Limb (tissue), 2 donors: ENCODE results near the gene OPRM1.

ENCODE experiments used
- DNase-seq, 2 donors: peaks; one replicate each; pipeline ENCODE4 v3.0.0-alpha.2; 2016; ENCODE audit errors: extremely low spot score in 2 of 2

OPRM1 gene

GRCh38 chr6:154202958-154203357 lies 163.9 kb downstream of the OPRM1 start:
- DNase-seq, result no peak

DNA sequence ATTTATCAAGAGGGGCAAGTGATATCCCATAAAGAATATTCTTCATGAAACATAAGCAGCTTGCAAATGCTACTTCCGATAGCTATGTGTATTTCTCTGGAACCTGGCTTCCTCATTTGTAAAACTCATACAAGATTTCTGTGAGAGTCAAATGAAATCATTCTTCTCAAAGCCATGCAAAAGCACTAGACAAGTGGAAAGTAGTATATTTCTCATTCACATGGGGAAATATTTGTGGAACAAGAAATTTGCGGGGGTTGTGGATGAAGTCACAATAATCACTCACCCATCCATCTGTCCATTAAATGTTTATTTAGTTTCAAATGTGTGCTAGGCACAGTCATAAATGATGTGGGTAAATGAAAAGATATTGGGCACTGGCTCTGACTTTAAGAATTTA lies 167.1 kb downstream of the OPRM1 start:
- no peak for DNase-seq

- no peak for DNase-seq
These were observed 168.0 kb downstream of the OPRM1 start for GRCh38 chr6:154206996-154207395.

DNA sequence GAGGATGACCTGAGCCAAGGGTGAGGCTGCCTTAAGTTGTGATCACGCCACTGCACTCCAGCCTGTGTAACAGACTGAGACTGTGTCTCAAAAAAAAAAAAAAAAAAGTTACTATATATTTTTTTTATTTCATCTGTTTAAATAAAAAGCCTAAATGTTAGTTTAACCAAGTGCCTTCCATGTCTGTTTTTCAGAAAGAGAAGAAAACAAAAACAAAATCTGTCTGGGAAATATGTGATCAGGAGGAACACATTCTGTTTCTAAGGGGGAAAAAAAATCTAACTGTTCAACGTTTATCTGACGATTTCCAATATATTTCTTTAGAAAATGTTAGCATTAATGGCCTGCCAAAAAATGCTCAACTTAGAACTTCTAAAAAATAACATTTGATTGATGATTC lies 170.5 kb downstream of the OPRM1 start:
- no peak for DNase-seq

GRCh38 chr6:154210678-154211077 lies 171.6 kb downstream of the OPRM1 start:
- DNase-seq, result no peak

DNA sequence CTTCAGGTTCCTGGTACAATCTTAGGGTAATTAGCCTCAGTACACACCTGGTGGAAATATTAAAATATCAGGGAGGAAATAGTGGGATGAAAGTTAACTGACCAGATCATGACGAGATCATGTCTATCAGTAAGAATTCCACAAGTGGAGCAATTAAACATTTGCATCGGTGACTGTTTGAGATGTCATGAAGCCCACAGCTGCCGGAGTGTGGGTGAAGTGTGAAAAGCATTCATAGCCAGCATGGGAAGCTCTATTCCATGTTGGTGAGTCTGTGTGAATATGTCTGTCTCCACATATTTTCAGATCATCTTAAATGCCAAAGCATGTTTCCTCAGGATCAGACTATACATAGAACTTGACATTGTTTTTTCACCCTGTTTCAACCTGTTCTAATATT lies 174.7 kb downstream of the OPRM1 start:
- DNase-seq, result no peak

DNA sequence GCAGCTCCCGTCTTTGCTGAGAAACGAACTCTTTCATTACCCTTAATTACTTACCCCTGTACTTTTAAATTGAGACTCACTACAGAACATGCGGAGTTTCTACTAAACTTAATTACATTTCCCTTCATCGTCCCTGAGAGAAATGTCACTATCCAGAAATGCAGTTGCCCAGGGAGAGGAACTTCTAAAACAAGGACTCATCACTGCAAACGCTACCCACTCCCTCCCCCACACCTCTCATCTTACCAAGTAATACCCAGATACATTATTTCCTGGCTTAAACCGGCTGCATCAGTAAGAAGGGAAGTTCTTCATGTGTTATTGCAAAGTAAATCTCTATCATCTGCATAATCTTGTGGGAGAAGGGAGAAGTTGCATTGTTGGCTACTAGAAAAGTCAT lies 179.3 kb downstream of the OPRM1 start:
- DNase-seq, result no peak

GRCh38 chr6:154218787-154219186 lies 179.7 kb downstream of the OPRM1 start:
- DNase-seq, result no peak

GRCh38 chr6:154219250-154219649 lies 180.2 kb downstream of the OPRM1 start:
- no peak for DNase-seq

- DNase-seq, result no peak
These were observed 183.7 kb downstream of the OPRM1 start for GRCh38 chr6:154222716-154223115.

DNA sequence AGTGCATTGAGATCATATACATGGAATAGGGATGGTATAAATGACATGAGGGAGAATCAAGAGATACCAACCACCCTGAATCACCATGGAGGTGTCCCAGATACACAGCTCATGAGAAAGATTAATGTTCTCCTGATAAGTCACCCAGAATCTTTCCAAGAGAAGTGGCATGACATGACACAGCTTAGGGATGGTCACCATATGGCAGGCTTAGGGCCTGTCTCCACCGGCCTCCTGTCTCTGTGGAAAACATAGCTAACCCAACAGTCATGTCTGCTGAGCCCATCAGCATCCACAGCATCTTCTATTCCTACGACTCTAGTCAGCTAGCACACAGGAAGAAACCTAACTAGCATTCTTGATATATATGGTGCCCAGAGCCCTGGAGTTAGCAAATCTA lies 184.3 kb downstream of the OPRM1 start:
- DNase-seq, result no peak

- no peak for DNase-seq
These were observed 187.4 kb downstream of the OPRM1 start for GRCh38 chr6:154226461-154226860.

DNA sequence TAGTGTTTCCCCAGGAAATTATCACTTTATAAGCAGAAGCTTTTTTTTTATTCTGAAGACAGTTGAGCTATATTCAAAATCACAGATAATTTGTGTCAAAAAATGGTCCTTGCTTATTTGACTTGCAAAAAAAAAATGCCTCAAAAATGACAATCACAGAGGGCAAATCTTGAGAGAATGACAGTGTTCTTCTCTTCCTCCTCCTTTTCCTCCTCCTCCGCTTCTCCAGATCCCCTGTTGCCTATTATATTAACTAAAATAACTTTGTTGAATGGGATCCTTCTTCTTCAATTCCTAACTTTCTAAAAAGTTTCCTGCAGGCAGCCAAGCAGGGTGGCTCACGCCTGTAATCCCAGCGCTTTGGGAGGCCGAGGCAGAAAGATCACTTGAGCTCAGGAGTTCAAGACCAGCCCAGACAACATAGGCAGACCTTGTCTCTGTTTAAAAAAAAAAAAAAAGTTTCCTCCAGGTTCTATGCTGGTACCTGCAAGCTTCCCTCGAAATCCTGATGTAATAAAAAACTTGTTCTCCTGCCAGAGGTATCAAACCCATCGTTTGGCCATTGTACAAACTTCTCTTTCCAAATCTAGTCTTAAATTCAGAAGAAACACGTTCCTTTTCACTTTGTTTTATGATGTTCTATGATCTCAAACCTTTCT lies 189.0 kb downstream of the OPRM1 start:
- no peak for DNase-seq

GRCh38 chr6:154228521-154228905 lies 189.5 kb downstream of the OPRM1 start:
- no peak for DNase-seq

GRCh38 chr6:154229786-154230185 lies 190.7 kb downstream of the OPRM1 start:
- no peak for DNase-seq

DNA sequence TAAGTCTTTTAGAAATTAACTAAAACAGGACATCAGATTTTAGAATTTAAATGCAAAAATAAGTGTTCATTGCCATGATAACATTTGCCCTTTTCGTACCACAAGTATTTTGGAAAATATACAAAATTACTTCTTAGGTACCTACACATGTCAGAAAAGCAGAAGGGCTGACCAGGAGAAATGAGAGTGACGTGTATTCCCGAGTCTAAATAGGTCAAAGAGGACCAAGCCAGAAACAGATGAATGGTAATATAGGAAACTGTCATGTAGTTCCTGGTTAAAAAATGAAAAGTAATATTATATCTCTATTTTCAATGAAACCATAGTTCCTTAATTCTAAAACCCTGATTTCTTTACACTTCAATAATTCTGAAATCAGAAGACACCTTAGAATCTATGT lies 191.4 kb downstream of the OPRM1 start:
- DNase-seq, result no peak

DNA sequence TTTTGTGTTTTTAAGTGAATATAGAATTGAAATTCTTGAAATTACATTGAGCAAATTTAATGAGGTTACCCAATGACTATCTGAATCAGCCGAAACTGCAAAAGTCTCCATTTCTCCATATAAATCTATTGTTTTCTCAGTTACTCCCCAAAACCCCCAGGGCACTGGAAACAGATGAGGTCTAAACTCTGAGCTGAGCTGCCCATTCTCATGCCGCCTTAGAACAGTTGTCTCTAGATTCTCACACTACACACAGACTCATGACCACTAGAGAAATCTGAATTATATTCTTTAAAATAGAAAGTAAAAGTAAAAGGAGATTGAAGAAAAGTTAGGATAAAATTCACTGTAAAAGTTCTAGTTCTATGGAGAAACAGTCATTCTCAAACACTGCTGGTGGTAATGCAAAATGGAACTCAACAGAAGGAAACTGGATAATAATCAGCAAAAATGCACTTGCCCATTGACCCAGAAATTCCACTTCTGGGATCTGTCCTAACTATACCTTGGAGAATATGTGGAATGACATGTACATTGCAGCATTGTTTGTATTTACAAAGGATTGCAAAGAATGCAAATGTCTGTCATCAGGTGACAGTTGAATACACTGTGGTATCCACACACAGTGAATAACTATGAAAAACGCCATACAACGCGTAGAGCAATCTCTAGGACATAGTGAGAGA lies 192.0 kb downstream of the OPRM1 start:
- DNase-seq, result no peak

GRCh38 chr6:154232013-154232910 lies 193.2 kb downstream of the OPRM1 start:
- DNase-seq, result no peak

DNA sequence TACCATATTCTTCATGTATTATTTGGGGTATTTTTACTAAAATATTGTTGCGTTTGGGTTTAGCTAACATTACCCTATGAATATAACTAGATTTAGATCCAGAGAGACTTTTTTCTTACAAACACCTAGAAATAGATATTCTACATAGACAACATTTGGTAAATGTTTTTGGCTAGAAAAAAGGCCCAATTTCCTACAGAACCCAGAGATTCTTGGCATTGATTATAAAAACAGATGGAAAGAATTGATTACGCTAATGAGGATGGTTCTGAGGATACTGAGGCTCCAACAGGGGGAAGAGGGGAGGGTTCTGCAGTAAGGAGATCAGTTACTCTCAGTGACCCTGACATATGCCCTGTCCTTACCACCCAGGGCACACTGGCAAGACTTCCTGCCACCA lies 194.3 kb downstream of the OPRM1 start:
- no peak for DNase-seq

DNA sequence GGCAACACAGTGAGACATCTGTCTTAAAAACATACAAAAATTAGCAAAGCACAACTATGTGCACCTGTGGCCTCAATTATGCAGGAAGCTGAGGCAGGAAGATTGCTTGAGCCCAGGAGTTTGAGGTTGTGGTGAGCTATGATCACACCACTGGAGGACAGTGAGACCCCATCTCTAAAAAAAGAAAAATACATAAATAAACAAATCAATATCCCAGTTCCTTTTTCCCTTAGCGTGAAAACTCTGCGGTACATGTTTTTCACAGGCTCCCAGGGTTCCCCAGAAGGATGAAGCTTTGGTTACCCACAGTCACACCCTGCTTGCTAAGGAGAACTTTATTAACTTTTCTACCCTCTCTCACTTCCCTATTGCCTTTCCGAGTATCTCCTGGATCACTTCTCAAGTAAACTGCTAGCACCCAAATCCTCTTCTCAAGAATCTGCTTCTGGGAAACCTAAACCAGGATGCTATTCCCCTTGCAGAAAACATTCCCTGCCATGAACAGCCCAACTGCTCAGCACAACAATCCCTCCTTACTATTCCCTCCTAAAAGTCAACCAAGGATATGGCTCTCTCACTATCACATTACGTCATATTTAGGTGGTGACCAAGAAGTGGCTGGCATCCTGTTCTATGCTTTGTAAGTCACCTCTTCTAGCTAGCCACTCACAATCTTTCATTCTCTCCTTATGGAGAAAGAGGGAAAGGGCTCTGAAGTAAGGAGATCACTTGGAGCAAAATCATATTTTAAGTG lies 195.2 kb downstream of the OPRM1 start:
- no peak for DNase-seq

GRCh38 chr6:154236646-154237301 lies 197.7 kb downstream of the OPRM1 start:
- DNase-seq, result no peak
